ENCODE measurements around the gene KATNB1.

KATNB1 gene

GRCh38 chr16:57771141-57771785 is 35.7 kb downstream of the KATNB1 start:
- TF ChIP-seq POLR2AphosphoS5 (IDR thresholded peaks at IDR 0.05; ENCODE audit: low read depth, low read length), result no peak
- TF ChIP-seq SIN3A (IDR thresholded peaks at IDR 0.05; ENCODE audit: borderline replicate concordance, insufficient read depth, low read length), result no peak
- TF ChIP-seq FOXP2 (optimal IDR thresholded peaks at IDR 0.05; ENCODE audit: borderline replicate concordance, extremely low read depth, extremely low read length, insufficient read depth), result no peak
- no peak for TF ChIP-seq TAF1 (IDR thresholded peaks at IDR 0.05; ENCODE audit: borderline replicate concordance, insufficient read depth, low read length)
- TF ChIP-seq REST (IDR thresholded peaks at IDR 0.05; ENCODE audit: insufficient read depth in 1 of 2, low read depth in 2 of 2, low read length in 2 of 2), result no peak

- no peak for TF ChIP-seq POLR2AphosphoS5 (IDR thresholded peaks at IDR 0.05; ENCODE audit: low read depth, low read length)
These were observed 37.4 kb downstream of the KATNB1 start for GRCh38 chr16:57773019-57773418.

GRCh38 chr16:57773655-57774295 is 38.2 kb downstream of the KATNB1 start:
- no peak for TF ChIP-seq SIN3A (IDR thresholded peaks at IDR 0.05; ENCODE audit: borderline replicate concordance, insufficient read depth, low read length)
- no peak for TF ChIP-seq FOXP2 (optimal IDR thresholded peaks at IDR 0.05; ENCODE audit: borderline replicate concordance, extremely low read depth, extremely low read length, insufficient read depth)
- no peak for TF ChIP-seq TAF1 (IDR thresholded peaks at IDR 0.05; ENCODE audit: borderline replicate concordance, insufficient read depth, low read length)
- no peak for TF ChIP-seq POLR2AphosphoS5 (IDR thresholded peaks at IDR 0.05; ENCODE audit: low read depth, low read length)

- TF ChIP-seq POLR2AphosphoS5 (IDR thresholded peaks at IDR 0.05; ENCODE audit: low read depth, low read length), result no peak
- no peak for TF ChIP-seq SIN3A (IDR thresholded peaks at IDR 0.05; ENCODE audit: borderline replicate concordance, insufficient read depth, low read length)
- TF ChIP-seq TAF1 (IDR thresholded peaks at IDR 0.05; ENCODE audit: borderline replicate concordance, insufficient read depth, low read length), result no peak
- no peak for TF ChIP-seq REST (IDR thresholded peaks at IDR 0.05; ENCODE audit: insufficient read depth in 1 of 2, low read depth in 2 of 2, low read length in 2 of 2)
- TF ChIP-seq FOXP2 (optimal IDR thresholded peaks at IDR 0.05; ENCODE audit: borderline replicate concordance, extremely low read depth, extremely low read length, insufficient read depth), result no peak
These were observed 39.2 kb downstream of the KATNB1 start for GRCh38 chr16:57774705-57775285.

GRCh38 chr16:57775661-57776469 is 40.3 kb downstream of the KATNB1 start:
- no peak for TF ChIP-seq REST (IDR thresholded peaks at IDR 0.05; ENCODE audit: insufficient read depth in 1 of 2, low read depth in 2 of 2, low read length in 2 of 2)
- TF ChIP-seq POLR2AphosphoS5 (IDR thresholded peaks at IDR 0.05; ENCODE audit: low read depth, low read length), result no peak
- TF ChIP-seq SIN3A (IDR thresholded peaks at IDR 0.05; ENCODE audit: borderline replicate concordance, insufficient read depth, low read length), result no peak
- TF ChIP-seq FOXP2 (optimal IDR thresholded peaks at IDR 0.05; ENCODE audit: borderline replicate concordance, extremely low read depth, extremely low read length, insufficient read depth), result no peak
- TF ChIP-seq TAF1 (IDR thresholded peaks at IDR 0.05; ENCODE audit: borderline replicate concordance, insufficient read depth, low read length), result no peak

All from PFSK-1 (cell line).